Liver (tissue), 3 donors: ENCODE measurements around the gene TERT.

Experiments used
- CTCF ChIP-seq: fragments of 150-350 bp; IDR thresholded peaks from 2 replicates; pipeline ENCODE4 v1.5.1; 2017; ENCODE audit warnings: improper control_type of control experiment, low read depth, low read length; ENCODE audit not compliant: missing input control
- FOXA1 ChIP-seq: IDR thresholded peaks from 2 replicates; pipeline ENCODE4 v1.6.1; 2016; ENCODE audit warnings: antibody characterized with exemption
- NR2F2 ChIP-seq: IDR thresholded peaks from 2 replicates; pipeline ENCODE4 v1.6.1; 2016; ENCODE audit warnings: antibody characterized with exemption
- RAD21 ChIP-seq, 2 donors: IDR thresholded peaks; 2 replicates each; pipeline ENCODE4 v1.6.1; 2016; ENCODE audit warnings: antibody characterized with exemption in 2 of 2, mild to moderate bottlenecking in 2 of 2
- TAF1 ChIP-seq: conservative IDR thresholded peaks from 2 replicates; pipeline ENCODE4 v1.6.1; 2016; ENCODE audit warnings: antibody characterized with exemption, mild to moderate bottlenecking
- ZBTB33 ChIP-seq: IDR thresholded peaks from 2 replicates; pipeline ENCODE4 v1.6.1; 2016; ENCODE audit warnings: antibody characterized with exemption
- TF ChIP-seq, protein P1 (sequence below): IDR thresholded peaks from 2 replicates; pipeline ENCODE4 v1.6.1; 2016; ENCODE audit warnings: antibody characterized with exemption, mild to moderate bottlenecking
- TF ChIP-seq, protein P2 (sequence below): IDR thresholded peaks from 2 replicates; pipeline ENCODE4 v1.6.1; 2016; ENCODE audit warnings: antibody characterized with exemption
- TF ChIP-seq, protein P3 (sequence below): IDR thresholded peaks from 2 replicates; pipeline ENCODE4 v1.6.1; 2016; ENCODE audit warnings: antibody characterized with exemption
- donor health status: healthy.
- donor health status: healthy.

- TF ChIP-seq CTCF (no peak), ZBTB33 (no peak), RAD21 (IDR thresholded peaks at IDR 0.05) (no peak), FOXA1 (no peak), TAF1 (no peak), NR2F2 (no peak)
- TF ChIP-seq, protein P1, sequence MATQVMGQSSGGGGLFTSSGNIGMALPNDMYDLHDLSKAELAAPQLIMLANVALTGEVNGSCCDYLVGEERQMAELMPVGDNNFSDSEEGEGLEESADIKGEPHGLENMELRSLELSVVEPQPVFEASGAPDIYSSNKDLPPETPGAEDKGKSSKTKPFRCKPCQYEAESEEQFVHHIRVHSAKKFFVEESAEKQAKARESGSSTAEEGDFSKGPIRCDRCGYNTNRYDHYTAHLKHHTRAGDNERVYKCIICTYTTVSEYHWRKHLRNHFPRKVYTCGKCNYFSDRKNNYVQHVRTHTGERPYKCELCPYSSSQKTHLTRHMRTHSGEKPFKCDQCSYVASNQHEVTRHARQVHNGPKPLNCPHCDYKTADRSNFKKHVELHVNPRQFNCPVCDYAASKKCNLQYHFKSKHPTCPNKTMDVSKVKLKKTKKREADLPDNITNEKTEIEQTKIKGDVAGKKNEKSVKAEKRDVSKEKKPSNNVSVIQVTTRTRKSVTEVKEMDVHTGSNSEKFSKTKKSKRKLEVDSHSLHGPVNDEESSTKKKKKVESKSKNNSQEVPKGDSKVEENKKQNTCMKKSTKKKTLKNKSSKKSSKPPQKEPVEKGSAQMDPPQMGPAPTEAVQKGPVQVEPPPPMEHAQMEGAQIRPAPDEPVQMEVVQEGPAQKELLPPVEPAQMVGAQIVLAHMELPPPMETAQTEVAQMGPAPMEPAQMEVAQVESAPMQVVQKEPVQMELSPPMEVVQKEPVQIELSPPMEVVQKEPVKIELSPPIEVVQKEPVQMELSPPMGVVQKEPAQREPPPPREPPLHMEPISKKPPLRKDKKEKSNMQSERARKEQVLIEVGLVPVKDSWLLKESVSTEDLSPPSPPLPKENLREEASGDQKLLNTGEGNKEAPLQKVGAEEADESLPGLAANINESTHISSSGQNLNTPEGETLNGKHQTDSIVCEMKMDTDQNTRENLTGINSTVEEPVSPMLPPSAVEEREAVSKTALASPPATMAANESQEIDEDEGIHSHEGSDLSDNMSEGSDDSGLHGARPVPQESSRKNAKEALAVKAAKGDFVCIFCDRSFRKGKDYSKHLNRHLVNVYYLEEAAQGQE: no peak
- TF ChIP-seq, protein P2, sequence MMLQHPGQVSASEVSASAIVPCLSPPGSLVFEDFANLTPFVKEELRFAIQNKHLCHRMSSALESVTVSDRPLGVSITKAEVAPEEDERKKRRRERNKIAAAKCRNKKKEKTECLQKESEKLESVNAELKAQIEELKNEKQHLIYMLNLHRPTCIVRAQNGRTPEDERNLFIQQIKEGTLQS: no peak
- TF ChIP-seq, protein P3, sequence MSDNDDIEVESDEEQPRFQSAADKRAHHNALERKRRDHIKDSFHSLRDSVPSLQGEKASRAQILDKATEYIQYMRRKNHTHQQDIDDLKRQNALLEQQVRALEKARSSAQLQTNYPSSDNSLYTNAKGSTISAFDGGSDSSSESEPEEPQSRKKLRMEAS: no peak
Observed at GRCh38 chr5:1276930-1277329, 17.9 kb downstream of the TERT start.
